OCI-LY1 (cell line): ENCODE data around the gene NELFA.

Source experiments
- EZH2 ChIP-seq: fragments of 200-600 bp; sonication (generic), shearing (Covaris generic); IDR thresholded peaks from 2 replicates; pipeline ENCODE4 v1.8.0; 2017; ENCODE audit warnings: borderline replicate concordance, mixed run types, mild to moderate bottlenecking, antibody characterized with exemption, low read length, moderate library complexity, mixed read lengths
- TF ChIP-seq, protein P1 (sequence below): fragments of 200-600 bp; sonication (generic), shearing (Covaris generic); IDR thresholded peaks from 2 replicates; pipeline ENCODE4 v1.5.1; 2017; ENCODE audit warnings: mild to moderate bottlenecking, antibody characterized with exemption, low read length, moderate library complexity, mixed read lengths

DNA sequence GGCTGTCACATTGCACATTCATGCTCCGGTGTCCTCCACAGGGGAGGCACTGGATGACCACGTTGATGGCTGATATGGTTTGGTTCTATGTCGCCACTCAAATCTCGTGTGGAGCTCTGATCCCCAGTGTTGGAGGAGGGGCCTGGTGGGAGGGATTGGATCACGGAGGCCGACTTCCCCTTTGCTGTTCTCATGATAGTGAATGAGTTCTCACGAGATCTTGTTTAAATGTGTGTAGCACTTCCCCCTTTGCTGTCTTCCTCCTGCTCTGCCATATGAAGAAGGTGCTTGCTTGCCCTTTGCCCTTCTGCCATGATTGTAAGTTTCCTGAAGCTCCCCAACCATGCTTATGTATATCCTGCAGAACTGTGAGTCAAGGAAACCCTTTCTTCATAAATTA lies 28.1 kb upstream of the NELFA start:
- TF ChIP-seq, protein P1, sequence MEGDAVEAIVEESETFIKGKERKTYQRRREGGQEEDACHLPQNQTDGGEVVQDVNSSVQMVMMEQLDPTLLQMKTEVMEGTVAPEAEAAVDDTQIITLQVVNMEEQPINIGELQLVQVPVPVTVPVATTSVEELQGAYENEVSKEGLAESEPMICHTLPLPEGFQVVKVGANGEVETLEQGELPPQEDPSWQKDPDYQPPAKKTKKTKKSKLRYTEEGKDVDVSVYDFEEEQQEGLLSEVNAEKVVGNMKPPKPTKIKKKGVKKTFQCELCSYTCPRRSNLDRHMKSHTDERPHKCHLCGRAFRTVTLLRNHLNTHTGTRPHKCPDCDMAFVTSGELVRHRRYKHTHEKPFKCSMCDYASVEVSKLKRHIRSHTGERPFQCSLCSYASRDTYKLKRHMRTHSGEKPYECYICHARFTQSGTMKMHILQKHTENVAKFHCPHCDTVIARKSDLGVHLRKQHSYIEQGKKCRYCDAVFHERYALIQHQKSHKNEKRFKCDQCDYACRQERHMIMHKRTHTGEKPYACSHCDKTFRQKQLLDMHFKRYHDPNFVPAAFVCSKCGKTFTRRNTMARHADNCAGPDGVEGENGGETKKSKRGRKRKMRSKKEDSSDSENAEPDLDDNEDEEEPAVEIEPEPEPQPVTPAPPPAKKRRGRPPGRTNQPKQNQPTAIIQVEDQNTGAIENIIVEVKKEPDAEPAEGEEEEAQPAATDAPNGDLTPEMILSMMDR, result no peak
- TF ChIP-seq EZH2, result no peak
